Right lobe of liver (tissue), 4 donors: ENCODE measurements around the gene SPATA9.

ENCODE experiments used
- CTCF ChIP-seq, 4 donors: fragments of 200-600 bp in 3 of 4; fragments of 450-650 bp in 1 of 4; IDR thresholded peaks; one replicate each; pipeline versions ENCODE4 v1.5.1 to v1.8.0; 2016 to 2022; ENCODE audit warnings: antibody characterized with exemption in 4 of 4, mild to moderate bottlenecking in 2 of 4
- POLR2A ChIP-seq: fragments of 450-650 bp; IDR thresholded peaks from one replicate; pipeline ENCODE4 v1.6.1; 2017; ENCODE audit warnings: antibody characterized with exemption, mild to moderate bottlenecking
- donor health status: DM: no; HTN: no; CAD: no.
- donor health status: DM: no; HTN: no; CAD: no.
- donor health status: DM: no; HTN: yes; CAD: no.

GRCh38 chr5:95668216-95668615 is 14.6 kb downstream of the SPATA9 start:
- TF ChIP-seq CTCF (IDR thresholded peaks at IDR 0.05), result no peak
- no peak for TF ChIP-seq POLR2A
